OCI-LY3 (cell line): Measurements from ENCODE around the gene EMX2.

Source experiments
- EZH2phosphoT487 ChIP-seq: fragments of 200-600 bp; shearing (Covaris generic); IDR thresholded peaks from 2 replicates; pipeline ENCODE4 v1.6.1; 2018; ENCODE audit warnings: antibody characterized with exemption, mixed run types, low read depth
- TF ChIP-seq, protein P1 (sequence below): fragments of 200-600, 300-600 bp; sonication (generic); IDR thresholded peaks from 2 replicates; pipeline ENCODE4 v1.5.1; 2014; ENCODE audit warnings: antibody characterized with exemption, low read length, low read depth

DNA sequence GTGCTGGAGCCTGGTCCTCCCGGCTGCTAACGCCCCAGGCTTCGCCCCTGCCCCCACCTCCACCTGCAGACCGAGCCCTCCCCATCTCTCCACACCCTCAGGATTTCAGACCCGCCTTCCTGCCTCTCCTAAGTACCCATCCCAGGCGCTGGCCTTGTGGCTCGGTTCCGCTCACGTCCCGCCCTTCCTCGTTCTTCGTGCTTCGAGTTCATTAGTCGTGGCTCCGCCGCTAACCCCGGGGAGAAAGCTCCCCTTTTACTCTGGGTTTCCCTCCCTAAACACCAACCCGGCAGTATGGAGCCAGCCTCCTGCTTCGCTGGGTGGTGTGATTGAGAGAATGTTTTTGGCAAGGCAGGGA is 11.2 kb downstream of the EMX2 start:
- TF ChIP-seq, protein P1, sequence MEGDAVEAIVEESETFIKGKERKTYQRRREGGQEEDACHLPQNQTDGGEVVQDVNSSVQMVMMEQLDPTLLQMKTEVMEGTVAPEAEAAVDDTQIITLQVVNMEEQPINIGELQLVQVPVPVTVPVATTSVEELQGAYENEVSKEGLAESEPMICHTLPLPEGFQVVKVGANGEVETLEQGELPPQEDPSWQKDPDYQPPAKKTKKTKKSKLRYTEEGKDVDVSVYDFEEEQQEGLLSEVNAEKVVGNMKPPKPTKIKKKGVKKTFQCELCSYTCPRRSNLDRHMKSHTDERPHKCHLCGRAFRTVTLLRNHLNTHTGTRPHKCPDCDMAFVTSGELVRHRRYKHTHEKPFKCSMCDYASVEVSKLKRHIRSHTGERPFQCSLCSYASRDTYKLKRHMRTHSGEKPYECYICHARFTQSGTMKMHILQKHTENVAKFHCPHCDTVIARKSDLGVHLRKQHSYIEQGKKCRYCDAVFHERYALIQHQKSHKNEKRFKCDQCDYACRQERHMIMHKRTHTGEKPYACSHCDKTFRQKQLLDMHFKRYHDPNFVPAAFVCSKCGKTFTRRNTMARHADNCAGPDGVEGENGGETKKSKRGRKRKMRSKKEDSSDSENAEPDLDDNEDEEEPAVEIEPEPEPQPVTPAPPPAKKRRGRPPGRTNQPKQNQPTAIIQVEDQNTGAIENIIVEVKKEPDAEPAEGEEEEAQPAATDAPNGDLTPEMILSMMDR: no peak
- TF ChIP-seq EZH2phosphoT487: no peak
